HG03045 (cell line): Measurements from ENCODE around the gene PRLR.
"Not testable (repeated sequence)": the region's sequence is repeated elsewhere in the genome, so short reads cannot be mapped to it uniquely, and the experiment has no call there.

Experiments used
- ATAC-seq: cut with Tn5 transposase; IDR thresholded peaks from one replicate; pipeline ENCODE4 v1.9.1; 2021; ENCODE audit warnings: mild to moderate bottlenecking, moderate library complexity; ENCODE audit not compliant: unreplicated experiment

Gene PRLR

GRCh38 chr5:35230038-35230611, at the start of gene PRLR:
Gene PRLR, minus strand, starts transcription at chr5:35230487. Its CDS starts 140,867 bp downstream, at chr5:35089620.
- peak; percentile 23 for ATAC-seq

GRCh38 chr5:35274839-35275509, 44.7 kb upstream of the PRLR start:
- no peak for ATAC-seq

- ATAC-seq = no peak
Measured at GRCh38 chr5:35269006-35269405, 38.7 kb upstream of the PRLR start.

GRCh38 chr5:35266276-35266675, 36.0 kb upstream of the PRLR start:
- no peak for ATAC-seq

GRCh38 chr5:35264509-35264908, 34.2 kb upstream of the PRLR start:
- ATAC-seq = no peak

GRCh38 chr5:35263266-35263877, 33.1 kb upstream of the PRLR start:
- ATAC-seq = no peak

- ATAC-seq = no peak
Measured at GRCh38 chr5:35253582-35253981, 23.3 kb upstream of the PRLR start.

GRCh38 chr5:35252963-35253362, 22.7 kb upstream of the PRLR start:
- no peak for ATAC-seq

- ATAC-seq = no peak
Measured at GRCh38 chr5:35248843-35249780, 18.8 kb upstream of the PRLR start.

- ATAC-seq = no peak
Measured at GRCh38 chr5:35247648-35248034, 17.4 kb upstream of the PRLR start.

- ATAC-seq = no peak
Measured at GRCh38 chr5:35246900-35247647, 16.8 kb upstream of the PRLR start.

- no peak for ATAC-seq
Measured at GRCh38 chr5:35246411-35246810, 16.1 kb upstream of the PRLR start.

GRCh38 chr5:35245371-35245770, 15.1 kb upstream of the PRLR start:
- ATAC-seq = not testable (repeated sequence)

- no peak for ATAC-seq
Measured at GRCh38 chr5:35244171-35244570, 13.9 kb upstream of the PRLR start.

GRCh38 chr5:35242702-35243258, 12.5 kb upstream of the PRLR start:
- no peak for ATAC-seq

GRCh38 chr5:35240892-35241291, 10.6 kb upstream of the PRLR start:
- no peak for ATAC-seq

GRCh38 chr5:35239911-35240610, 9.8 kb upstream of the PRLR start:
- no peak for ATAC-seq

GRCh38 chr5:35239476-35239875, 9.2 kb upstream of the PRLR start:
- ATAC-seq = no peak

- ATAC-seq = no peak
Measured at GRCh38 chr5:35237580-35238376, 7.5 kb upstream of the PRLR start.
